T follicular helper cell (primary cell): ENCODE data around the gene ZNF35.

Source experiments
- DNase-seq: peaks from one replicate; pipeline ENCODE4 v3.0.0-alpha.2; 2020; ENCODE audit warnings: low read depth

ZNF35 gene

GRCh38 chr3:44685128-44685800 lies 36.7 kb downstream of the ZNF35 start:
- DNase-seq: peak; percentile 4

GRCh38 chr3:44687898-44688297 lies 39.4 kb downstream of the ZNF35 start:
- DNase-seq: no peak
